SK-N-MC (cell line): ENCODE data around the gene BTLA.
"Not testable (repeated sequence)": the region's sequence is repeated elsewhere in the genome, so short reads cannot be mapped to it uniquely, and the experiment has no call there.

Source experiments
- EZH2 ChIP-seq: fragments of 200-600 bp; sonication (generic); IDR thresholded peaks from one replicate; pipeline ENCODE4 v1.6.1; 2017; ENCODE audit warnings: antibody characterized with exemption
- FOXP2 ChIP-seq: optimal IDR thresholded peaks from 2 replicates; pipeline ENCODE3; 2011; ENCODE audit warnings: mild to moderate bottlenecking, moderate library complexity; ENCODE audit not compliant: insufficient read depth; ENCODE audit errors: extremely low read length, control extremely low read depth
- POLR2AphosphoS5 ChIP-seq: IDR thresholded peaks from 2 replicates; pipeline ENCODE4 v1.6.1; 2012; ENCODE audit warnings: mild to moderate bottlenecking, low read depth, low read length, borderline replicate concordance

GRCh38 chr3:112418526-112418925 is 80.7 kb downstream of the BTLA start:
- not testable (repeated sequence) for TF ChIP-seq POLR2AphosphoS5, EZH2, FOXP2
